HG03196 (cell line): ENCODE data around the gene BPTF.
"Not testable (repeated sequence)": the region's sequence is repeated elsewhere in the genome, so short reads cannot be mapped to it uniquely, and the experiment has no call there.

Source experiments
- ATAC-seq: cut with Tn5 transposase; IDR thresholded peaks from one replicate; pipeline ENCODE4 v1.9.1; 2021; ENCODE audit not compliant: unreplicated experiment

BPTF gene

DNA sequence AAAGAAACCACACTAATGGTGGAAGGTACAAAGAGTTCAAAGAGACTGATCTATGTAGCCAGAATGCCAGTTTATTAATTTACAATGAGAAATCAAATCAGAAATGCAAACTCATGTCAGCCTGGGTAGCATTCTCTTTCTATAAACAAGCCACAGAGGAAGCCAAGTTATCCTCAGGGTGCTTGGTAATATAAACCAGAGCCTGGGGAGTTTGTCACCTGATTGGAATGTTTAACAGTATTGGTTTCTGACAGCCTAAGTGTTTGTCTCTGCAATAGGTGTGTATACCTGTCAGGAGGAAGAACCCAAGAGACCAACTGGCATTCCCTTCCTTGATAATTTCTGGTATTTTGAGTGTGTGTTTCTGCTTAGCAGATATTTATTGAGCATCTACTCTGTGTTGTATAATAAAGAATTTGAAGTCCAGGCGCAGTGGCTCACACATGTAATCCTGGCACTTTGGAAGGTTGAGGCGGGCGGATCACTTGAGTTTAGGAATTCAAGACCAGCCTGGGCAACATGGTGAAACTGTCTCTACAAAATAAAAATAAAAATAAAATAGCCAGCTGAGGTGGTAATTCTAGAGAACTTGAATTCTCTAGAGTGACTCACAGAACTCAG lies 174.1 kb downstream of the BPTF start:
- ATAC-seq = no peak

DNA sequence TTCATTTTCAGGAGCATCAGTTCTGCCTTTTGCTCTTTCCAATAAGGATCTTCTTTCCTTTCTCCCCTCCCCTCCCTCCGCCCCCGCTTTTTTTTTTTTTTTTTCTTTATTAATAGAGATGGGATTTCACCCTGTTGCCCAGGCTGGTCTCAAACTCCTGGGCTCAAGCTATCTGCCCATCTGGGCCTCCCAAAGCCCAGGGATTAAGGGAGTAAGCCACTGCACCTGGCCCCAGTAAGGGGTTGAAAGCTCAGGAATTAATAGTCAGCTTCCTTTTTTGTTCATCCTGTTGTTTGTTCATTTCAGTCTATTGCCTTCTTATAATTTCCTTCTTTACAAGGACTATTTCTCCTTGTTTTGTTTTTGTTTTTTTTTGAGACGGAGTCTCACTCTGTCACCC lies 178.9 kb downstream of the BPTF start:
- ATAC-seq = no peak

DNA sequence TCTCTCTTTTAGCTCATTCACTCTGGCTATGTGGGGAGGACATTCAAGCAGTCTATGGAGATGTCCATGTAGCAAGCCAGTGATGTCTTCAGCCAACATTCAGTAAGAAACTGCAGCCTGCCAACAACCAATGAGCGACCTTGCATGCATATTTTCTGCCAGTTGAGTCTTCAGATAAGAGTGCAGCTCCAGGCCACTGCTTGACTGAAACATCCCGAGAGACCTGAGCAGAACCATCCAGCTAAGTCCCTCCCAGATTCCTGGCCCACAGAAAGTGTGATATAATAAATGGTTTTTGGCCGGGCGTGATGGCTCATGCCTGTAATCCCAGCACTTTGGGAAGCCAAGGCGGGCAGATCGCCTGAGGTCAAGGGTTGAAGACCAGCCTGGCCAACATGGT lies 181.5 kb downstream of the BPTF start:
- ATAC-seq = no peak

DNA sequence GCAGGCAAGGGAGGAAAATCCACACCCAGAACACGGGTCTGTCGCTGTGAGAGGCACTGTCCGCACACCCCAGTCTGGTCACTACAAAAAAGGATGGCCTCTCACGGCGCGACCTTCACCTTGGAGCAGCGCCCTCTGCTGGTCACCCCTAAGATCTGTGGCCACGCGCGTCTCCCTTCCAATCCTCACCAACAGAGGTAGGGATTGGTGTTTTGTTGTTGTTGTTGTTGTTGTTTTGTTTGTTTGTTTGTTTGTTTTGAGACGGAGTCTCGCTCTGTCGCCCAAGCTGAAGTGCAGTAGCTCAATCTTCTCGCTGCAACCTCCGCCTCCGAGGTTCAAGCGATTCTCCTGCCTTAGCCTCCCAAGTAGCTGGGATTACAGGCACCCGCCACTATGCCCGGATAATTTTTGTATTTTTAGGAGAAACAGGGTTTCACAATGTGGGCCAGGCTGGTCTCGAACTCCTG lies 185.9 kb downstream of the BPTF start:
- peak; percentile 65 for ATAC-seq

DNA sequence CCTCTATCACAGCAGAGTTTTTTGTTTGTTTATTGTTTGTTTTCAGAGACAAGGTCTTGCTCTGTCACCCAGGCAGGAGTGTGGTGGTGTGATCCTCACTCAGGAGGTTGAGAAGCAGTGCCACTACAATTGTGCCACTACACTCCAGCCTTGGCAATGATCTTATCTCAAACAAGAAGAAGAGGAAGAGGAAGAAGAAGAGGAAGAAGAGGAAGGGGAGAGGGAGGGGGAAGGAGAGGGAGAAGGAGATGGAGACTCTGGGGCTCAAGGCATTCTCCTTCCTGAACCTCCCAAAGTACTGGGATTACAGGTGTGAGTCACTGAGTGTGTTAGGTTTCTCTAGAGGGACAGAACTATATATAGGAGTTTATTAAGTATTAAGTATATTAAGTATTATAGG lies 188.1 kb downstream of the BPTF start:
- no peak for ATAC-seq

DNA sequence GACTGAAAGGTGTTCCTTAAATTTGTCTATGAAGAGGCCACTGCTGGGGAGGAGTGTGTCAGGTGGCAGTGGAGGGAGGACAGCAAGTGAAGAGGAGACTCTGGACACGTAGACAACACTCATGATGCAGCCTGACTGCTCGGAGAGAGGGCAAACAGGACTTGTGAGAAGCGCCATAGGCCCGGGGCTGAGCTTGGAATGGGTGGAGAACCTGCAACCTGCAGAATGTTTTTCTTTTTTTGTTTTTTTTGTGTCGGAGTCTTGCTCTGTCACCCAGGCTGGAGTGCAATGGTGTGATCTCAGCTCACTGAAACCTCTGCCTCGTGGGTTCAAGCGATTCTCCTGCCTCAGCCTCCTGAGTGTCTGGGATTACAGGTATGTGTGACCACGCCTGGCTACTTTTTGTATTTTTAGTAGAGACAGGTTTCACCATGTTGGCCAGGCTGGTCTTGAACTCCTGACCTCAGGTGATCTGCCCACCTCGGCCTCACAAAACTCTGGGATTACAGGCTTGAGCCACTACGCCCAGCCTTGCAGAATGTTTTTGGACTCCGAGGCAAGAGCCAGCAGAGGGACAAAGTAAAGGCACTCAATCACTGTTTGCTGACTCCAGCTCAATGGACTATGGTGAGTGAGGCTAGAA lies 189.9 kb downstream of the BPTF start:
- no peak for ATAC-seq

DNA sequence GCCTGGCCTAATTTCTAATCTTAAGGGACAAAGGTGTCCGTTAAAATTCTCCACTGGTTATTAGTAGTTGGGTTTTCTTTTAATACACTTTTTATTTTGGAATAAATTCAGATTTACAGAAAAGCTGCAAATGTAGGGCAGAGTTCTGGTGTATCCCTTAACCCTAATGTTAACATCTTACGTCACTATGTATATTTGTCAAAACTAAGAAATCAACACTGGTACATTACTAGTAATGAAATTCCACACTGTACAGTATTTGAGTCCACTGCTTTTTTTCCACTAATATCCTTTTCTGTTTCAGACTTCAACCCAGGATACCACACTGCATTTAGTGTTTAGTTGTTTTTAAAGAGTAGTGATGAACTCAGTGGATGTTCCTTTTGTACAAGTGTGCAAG lies 191.5 kb downstream of the BPTF start:
- ATAC-seq = no peak

DNA sequence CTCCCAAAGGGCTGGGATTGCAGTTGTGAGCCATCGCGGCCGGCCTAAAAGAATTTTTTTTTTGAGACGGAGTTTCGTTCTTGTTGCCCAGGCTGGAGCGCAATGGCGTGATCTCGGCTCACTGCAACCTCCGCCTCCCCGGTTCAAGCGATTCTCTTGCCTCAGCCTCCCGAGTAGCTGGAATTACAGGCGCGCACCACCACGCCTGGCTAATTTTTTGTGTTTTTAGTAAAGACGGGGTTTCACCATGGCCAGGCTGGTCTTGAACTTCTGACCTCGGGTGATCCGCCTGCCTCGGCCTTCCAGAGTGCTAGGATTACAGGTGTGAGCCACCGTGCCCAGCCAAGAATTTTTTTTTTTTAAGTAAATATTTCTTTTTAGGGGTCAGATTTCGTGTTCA lies 193.2 kb downstream of the BPTF start:
- ATAC-seq = not testable (repeated sequence)

DNA sequence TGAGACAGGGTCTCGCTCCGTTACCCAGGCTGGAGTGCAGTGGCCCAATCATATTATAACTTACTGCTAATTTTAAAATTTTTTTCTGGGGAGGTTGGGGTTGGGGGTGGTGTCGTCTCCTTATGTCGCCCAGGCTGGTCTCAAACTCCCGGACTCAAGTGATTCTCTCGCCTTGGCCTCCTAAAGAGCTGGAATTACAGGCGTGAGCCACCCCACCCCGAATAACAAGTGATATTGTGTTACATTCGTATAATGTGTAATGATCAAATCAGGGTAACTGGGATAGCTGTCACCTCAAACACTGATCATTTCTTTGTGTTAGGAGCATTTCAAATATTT lies 194.0 kb downstream of the BPTF start:
- no peak for ATAC-seq

DNA sequence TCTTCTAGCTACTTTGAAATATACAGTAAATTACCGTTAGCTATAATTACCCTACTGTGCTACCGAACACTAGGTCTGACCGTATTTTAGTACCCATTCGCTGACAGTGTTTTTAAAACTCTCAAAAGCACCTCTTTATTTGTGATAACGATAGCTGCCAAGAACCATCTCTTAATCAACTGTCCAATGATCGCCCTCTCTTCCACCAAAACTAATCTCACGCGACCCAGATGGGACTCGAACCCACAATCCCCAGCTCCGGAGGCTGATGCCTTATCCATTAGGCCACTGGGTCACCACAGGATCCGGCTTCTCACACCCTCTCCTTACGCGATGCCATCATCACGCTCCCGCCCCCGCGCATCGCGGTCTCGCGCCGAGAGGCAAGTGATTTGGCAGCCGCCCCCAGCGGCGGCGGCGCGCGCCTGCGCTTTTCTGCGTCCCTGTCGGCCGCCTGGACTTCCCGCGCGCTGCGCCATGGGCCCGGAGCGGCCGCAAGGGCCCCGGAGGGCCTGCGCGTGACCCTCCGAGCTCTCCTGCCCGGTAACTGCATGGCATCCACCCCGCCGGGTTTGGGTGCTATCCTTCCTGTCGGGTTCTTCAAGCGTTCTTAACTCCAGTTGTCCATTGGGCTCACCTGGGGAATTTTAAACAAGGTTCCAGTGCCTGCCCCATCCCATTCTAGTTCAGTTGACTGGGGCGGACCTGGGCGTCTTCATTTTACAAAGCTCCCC lies 194.5 kb downstream of the BPTF start:
- peak; percentile 98 for ATAC-seq

DNA sequence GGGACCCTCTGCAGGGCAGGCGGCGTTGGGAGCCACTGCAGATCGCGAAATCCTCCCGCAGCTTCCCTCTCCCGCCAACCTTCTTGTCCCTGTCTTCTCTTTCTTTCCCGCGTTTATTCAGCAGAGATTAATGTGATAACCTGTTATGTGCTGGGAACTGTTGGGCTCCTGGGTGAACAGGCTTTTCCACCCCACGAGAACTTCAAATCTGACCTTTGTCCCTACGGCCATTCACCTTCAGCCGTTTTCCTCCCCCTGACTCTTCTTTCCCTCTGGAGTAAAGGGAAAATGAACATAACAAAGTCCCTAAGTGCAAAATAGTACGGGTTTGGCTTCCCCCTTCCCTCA lies 195.1 kb downstream of the BPTF start:
- ATAC-seq = no peak

DNA sequence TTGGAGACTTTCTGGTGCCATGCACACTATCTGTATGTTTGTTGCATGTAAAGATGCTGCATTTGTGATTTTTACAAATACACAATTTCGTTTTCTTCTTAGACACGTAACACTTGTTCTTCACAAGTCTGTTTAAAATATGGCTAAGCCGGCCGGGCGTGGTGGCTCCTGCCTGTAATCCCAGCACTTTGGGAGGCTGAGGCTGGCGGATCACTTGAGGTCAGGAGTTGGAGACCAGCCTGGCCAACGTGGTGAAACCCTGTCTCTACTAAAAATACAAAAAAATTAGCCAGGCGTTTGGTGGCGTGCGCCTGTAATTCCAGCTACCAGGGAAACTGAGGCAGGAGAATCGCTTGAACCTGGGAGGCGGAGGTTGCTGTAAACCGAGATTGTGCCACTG lies 195.5 kb downstream of the BPTF start:
- not testable (repeated sequence) for ATAC-seq

DNA sequence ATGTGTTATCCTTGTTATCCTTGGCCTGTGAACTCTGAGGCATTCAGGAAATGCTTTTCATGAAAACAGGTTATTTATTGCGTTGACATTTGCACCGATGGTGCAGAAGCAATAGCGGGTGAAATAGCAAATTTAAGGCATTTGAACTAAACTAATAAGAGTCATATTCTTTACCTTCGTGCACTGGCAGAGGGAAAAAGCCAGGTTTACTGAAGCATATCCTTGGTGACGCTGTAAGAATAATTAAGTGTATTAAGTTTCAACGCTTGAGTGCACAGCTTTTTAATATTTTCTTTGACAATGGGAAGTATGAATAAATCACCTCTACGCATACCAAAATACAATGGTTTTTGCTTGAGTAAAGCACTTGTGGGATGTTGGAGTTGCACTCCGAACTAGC lies 196.7 kb downstream of the BPTF start:
- no peak for ATAC-seq

DNA sequence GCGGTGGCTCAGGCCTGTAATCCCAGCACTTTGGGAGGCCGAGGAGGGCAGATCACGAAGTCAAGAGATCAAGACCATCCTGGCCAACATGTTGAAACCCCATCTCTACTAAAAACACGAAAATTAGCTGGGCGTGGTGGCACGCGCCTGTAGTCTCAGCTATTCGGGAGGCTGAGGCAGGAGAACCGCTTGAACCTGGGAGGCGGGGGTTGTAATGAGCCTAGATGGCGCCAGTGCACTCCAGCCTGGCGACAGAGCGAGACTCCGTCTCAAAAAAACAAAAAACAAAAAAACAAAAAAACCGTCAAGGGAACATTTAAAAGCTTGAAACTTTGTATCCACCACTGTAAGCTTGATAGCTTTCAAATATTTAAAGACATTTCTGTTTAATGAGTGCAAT lies 197.2 kb downstream of the BPTF start:
- ATAC-seq = not testable (repeated sequence)

DNA sequence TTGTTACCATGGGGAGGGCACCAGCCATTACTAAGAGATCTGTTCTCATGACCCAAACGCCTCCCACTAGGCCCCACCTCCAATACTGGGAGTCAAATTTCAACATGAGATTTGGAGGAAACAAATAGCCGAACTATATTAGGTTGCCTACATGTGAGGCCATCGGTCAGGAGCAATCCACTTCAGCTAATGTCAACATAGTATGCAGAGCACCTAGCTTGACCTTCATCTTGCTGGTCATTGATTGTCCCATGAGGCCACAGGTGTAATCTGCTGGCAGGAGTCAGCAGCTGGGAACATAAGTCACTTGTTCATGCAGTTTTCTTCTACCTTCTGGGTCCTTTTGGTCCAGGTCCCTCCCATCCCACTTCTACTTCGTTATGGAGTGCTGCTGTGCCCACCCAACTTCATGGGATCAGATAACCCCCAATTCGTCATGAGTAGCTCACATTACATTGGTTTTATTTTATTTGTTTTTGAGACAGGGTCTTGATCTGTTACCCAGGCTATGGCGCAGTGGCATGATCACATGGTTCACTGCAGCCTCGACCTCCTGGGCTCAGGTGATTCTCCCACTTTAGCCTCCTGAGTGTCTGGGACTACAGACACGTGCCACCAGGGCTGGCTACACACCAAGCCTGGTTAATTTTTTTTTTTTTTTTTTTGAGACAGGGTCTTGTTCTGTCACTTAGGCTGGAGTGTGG lies 204.4 kb downstream of the BPTF start:
- ATAC-seq = no peak
